HG03025 (cell line): Measurements from ENCODE around the gene AP3B1.

Source experiments
- ATAC-seq: cut with Tn5 transposase; IDR thresholded peaks from one replicate; pipeline ENCODE4 v1.9.1; 2021; ENCODE audit warnings: mild to moderate bottlenecking, moderate library complexity; ENCODE audit not compliant: unreplicated experiment, low FRiP score

Gene AP3B1

GRCh38 chr5:77983482-77984199 is 310.9 kb downstream of the AP3B1 start:
- no peak for ATAC-seq

GRCh38 chr5:77981820-77982219 is 312.7 kb downstream of the AP3B1 start:
- no peak for ATAC-seq

- ATAC-seq, result no peak
Observed at GRCh38 chr5:77974576-77974975, 319.9 kb downstream of the AP3B1 start.

GRCh38 chr5:77973253-77973609 is 321.3 kb downstream of the AP3B1 start:
- no peak for ATAC-seq

GRCh38 chr5:77972469-77973252 is 321.8 kb downstream of the AP3B1 start:
- ATAC-seq, result no peak

GRCh38 chr5:77971776-77972468 is 322.6 kb downstream of the AP3B1 start:
- no peak for ATAC-seq

GRCh38 chr5:77970891-77971290 is 323.6 kb downstream of the AP3B1 start:
- no peak for ATAC-seq

GRCh38 chr5:77963795-77964194 is 330.7 kb downstream of the AP3B1 start:
- no peak for ATAC-seq

GRCh38 chr5:77960863-77961396 is 333.6 kb downstream of the AP3B1 start:
- ATAC-seq, result no peak

- no peak for ATAC-seq
Observed at GRCh38 chr5:77960305-77960704, 334.2 kb downstream of the AP3B1 start.

GRCh38 chr5:77958642-77959330 is 335.7 kb downstream of the AP3B1 start:
- no peak for ATAC-seq

GRCh38 chr5:77957931-77958521 is 336.5 kb downstream of the AP3B1 start:
- no peak for ATAC-seq

- ATAC-seq, result no peak
Observed at GRCh38 chr5:77957516-77957915, 337.0 kb downstream of the AP3B1 start.

GRCh38 chr5:77957081-77957480 is 337.4 kb downstream of the AP3B1 start:
- ATAC-seq, result no peak

- ATAC-seq, result no peak
Observed at GRCh38 chr5:77955577-77955976, 338.9 kb downstream of the AP3B1 start.

GRCh38 chr5:77953374-77953773 is 341.1 kb downstream of the AP3B1 start:
- no peak for ATAC-seq

- no peak for ATAC-seq
Observed at GRCh38 chr5:77952636-77953212, 341.8 kb downstream of the AP3B1 start.
